HEK293 (cell line): ENCODE data around the gene CEP170B.

ENCODE experiments used
- CTCF ChIA-PET: fragments of 350-600 bp; formaldehyde crosslinking; extraction: SDS; loops from one replicate; lab custom pipeline; 2021; ENCODE audit warnings: antibody characterized with exemption; lab: Yijun Ruan, JAX
- POLR2A ChIA-PET: fragments of 300-600 bp; formaldehyde crosslinking; extraction: SDS; loops from one replicate; lab custom pipeline; 2020; ENCODE audit warnings: antibody characterized with exemption, inconsistent platforms; lab: Yijun Ruan, JAX
- H3K27ac ChIP-seq: fragments of 200-500 bp; sonication (Bioruptor generic); 2 replicates; pipeline ENCODE4 v1.5.1; 2014; ENCODE audit warnings: low read depth, low read length, control low read depth, inconsistent platforms; ENCODE audit errors: extremely low read depth
- H3K36me3 ChIP-seq, 2 experiments: fragments of 200-500 bp in 1 of 2; sonication (Bioruptor generic) in 1 of 2; 1 replicate in 1 of 2; 2 replicates in 1 of 2; pipeline ENCODE4 v1.5.1; 2014 to 2017; ENCODE audit warnings: inconsistent platforms in 2 of 2, low read length in 2 of 2; ENCODE audit not compliant: control insufficient read depth in 2 of 2, insufficient read depth in 1 of 2
- H3K4me1 ChIP-seq: fragments of 200-500 bp; sonication (Bioruptor generic); 2 replicates; pipeline ENCODE4 v1.5.1; 2014; ENCODE audit warnings: mild to moderate bottlenecking, low read length, inconsistent platforms; ENCODE audit not compliant: control insufficient read depth, insufficient read depth
- H3K4me3 ChIP-seq: 2 replicates; pipeline ENCODE4 v1.5.1; 2011; ENCODE audit warnings: low read depth, mild to moderate bottlenecking, control low read depth, low read length, moderate library complexity
- H3K9me3 ChIP-seq: fragments of 200-500 bp; sonication (Bioruptor generic); 2 replicates; pipeline ENCODE4 v1.5.1; 2014; ENCODE audit warnings: low read depth, low read length, inconsistent platforms; ENCODE audit not compliant: control insufficient read depth, insufficient read depth
- CTCF ChIP-seq: fragments of 450-650 bp; formaldehyde crosslinking; IDR thresholded peaks from 2 replicates; pipeline ENCODE4 v1.5.1; 2016; ENCODE audit warnings: missing biosample characterization, missing genetic modification characterization
- ZBTB17 ChIP-seq: fragments of 450-650 bp; formaldehyde crosslinking; IDR thresholded peaks from 2 replicates; pipeline ENCODE4 v1.5.1; 2016; ENCODE audit warnings: missing biosample characterization, missing genetic modification characterization
- ZFP3 ChIP-seq: fragments of 450-650 bp; formaldehyde crosslinking; IDR thresholded peaks from 2 replicates; pipeline ENCODE4 v1.5.1; 2016; ENCODE audit warnings: low read depth, missing biosample characterization, missing genetic modification characterization
- ZNF157 ChIP-seq: fragments of 450-650 bp; formaldehyde crosslinking; IDR thresholded peaks from 2 replicates; pipeline ENCODE4 v1.5.1; 2016; ENCODE audit warnings: missing biosample characterization, missing genetic modification characterization
- ZNF184 ChIP-seq: fragments of 450-650 bp; IDR thresholded peaks from 2 replicates; pipeline ENCODE4 v1.5.1; 2018; ENCODE audit warnings: missing biosample characterization, mild to moderate bottlenecking, missing genetic modification characterization
- ZNF274 ChIP-seq, 2 experiments: fragments of 200-500 bp in 1 of 2; fragments of 450-650 bp in 1 of 2; sonication (Bioruptor generic) in 1 of 2; formaldehyde crosslinking in 1 of 2; IDR thresholded peaks; 2 replicates each; pipeline versions ENCODE4 v1.5.1 to v1.6.1; 2014 to 2016; ENCODE audit warnings: borderline replicate concordance in 1 of 2, inconsistent platforms in 1 of 2, low read length in 1 of 2, missing biosample characterization in 1 of 2, missing genetic modification characterization in 1 of 2
- ZNF354C ChIP-seq: fragments of 450-650 bp; formaldehyde crosslinking; IDR thresholded peaks from 2 replicates; pipeline ENCODE4 v1.5.1; 2016; ENCODE audit warnings: missing biosample characterization, missing genetic modification characterization, low read depth, borderline replicate concordance
- ZNF394 ChIP-seq: fragments of 450-650 bp; formaldehyde crosslinking; IDR thresholded peaks from 2 replicates; pipeline ENCODE4 v1.5.1; 2016; ENCODE audit warnings: missing biosample characterization, missing genetic modification characterization, mild to moderate bottlenecking, moderate library complexity, borderline replicate concordance
- ZNF423 ChIP-seq: fragments of 450-650 bp; formaldehyde crosslinking; IDR thresholded peaks from 2 replicates; pipeline ENCODE4 v1.5.1; 2016; ENCODE audit warnings: missing biosample characterization, missing genetic modification characterization
- TF ChIP-seq, protein P1 (sequence below): fragments of 450-650 bp; formaldehyde crosslinking; IDR thresholded peaks from 2 replicates; pipeline ENCODE4 v1.5.1; 2016; ENCODE audit warnings: missing biosample characterization, missing genetic modification characterization, low read depth

Gene CEP170B

DNA sequence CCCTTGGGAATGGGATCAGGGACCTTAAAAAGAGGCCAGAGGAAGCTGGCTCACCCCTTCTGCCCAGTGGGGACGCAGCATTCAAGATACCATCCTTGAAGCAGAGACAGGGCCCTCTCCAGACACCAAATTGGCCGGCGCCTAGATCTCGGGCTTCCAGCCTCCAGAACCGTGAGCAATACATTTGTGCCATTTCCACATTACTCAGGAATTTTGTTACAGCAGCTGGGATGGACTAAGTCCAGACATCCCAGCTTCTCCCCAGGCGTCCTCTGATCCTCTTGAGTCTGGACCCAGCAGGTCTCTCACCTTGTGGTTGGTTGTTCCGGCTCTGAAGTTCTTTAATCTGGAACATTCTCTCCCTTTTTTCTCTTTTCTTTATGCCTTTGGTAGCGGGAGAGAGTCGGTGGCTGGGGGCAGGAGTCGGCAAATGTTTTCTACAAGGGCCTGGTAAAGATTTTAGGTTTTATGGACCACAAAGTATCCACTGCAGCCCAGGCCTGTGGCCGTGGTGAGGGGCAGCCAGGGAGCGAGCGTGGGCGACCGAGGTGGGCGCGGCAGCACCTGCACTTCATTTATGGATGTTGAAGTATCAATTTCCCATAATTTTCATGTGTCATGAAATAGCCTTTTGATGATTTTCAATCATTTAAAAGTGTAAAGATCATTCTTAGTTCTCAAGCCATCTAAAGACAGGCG lies 4.8 kb downstream of the CEP170B start:
- no peaks in the 10 kb centered on the region for H3K9me3 ChIP-seq
- CTCF ChIA-PET = interaction anchor here (0.5 to 3.1 kb wide), 5 partner anchors 27 to 993 kb away, joined by 3 to 14 read pairs (median 3); no protein-coding TSS in a partner anchor
- no peak for TF ChIP-seq ZNF274 (IDR thresholded peaks at IDR 0.05; ENCODE audit: low read length)
- TF ChIP-seq ZNF274 (tag by site-specific recombination; IDR thresholded peaks at IDR 0.05; ENCODE audit: borderline replicate concordance) = no peak
- TF ChIP-seq ZNF394 (tag by site-specific recombination) = peak; percentile 35; the same call in 1 of the 2 replicates
- no peak overlapping the region for H3K27ac ChIP-seq
- H3K36me3 ChIP-seq = peaks cover 0 to 34% of the 10 kb centered on the region in 2 experiments; a peak in 1 of 3 replicates
- no peak overlapping the region for H3K4me3 ChIP-seq
- POLR2A ChIA-PET = no interaction called here
- 0 out of 2 replicates have a peak, but pooled peaks cover 4% of the 10 kb centered on the region for H3K4me1 ChIP-seq

- Histone ChIP-seq H3K4me1 (0 out of 2 replicates have a peak, but pooled peaks cover 4% of the 10 kb centered on the region), H3K27ac (no peak overlapping the region), H3K9me3 (no peaks in the 10 kb centered on the region), H3K36me3 (peaks cover 0 to 34% of the 10 kb centered on the region in 2 experiments; a peak in 1 of 3 replicates), H3K4me3 (no peak overlapping the region)
- POLR2A ChIA-PET = no interaction called here
- CTCF ChIA-PET = interaction anchor here (0.5 to 3.1 kb wide), 6 partner anchors 26 to 994 kb away, joined by 3 to 14 read pairs (median 3); no protein-coding TSS in a partner anchor
- peak; percentile 36; the same call in 1 of the 2 replicates for TF ChIP-seq CTCF
- TF ChIP-seq ZFP3 (tag by site-specific recombination) = no peak
- TF ChIP-seq ZNF354C = no peak
- TF ChIP-seq, all 188 proteins: peak for 1
These were observed 5.5 kb downstream of the CEP170B start for GRCh38 chr14:104870368-104871144.

DNA sequence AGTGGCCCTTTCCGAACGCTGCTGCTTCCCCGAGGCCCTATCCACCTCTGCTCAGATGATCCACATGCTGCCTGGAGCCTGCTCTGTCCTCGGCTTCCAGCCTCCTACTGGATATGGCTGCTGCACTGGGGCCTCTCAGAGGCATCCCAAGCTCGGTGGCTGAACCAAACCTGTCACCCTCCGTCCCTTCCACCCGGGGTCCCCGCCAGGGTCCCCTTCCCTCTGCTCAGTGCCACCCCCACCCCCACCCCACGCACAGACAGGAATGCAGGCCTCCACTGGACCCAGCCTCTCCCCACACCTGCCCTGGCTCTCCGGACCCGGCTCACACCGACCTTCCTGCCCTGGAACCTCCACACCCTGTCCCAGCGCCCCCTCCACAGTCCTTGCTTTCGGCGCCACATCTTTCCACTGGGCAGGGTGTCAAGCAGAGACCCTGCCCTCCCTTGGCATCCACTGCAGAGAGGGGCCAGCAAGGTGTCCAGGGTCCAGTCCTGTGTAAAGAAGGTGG lies 6.1 kb downstream of the CEP170B start:
- Histone ChIP-seq H3K4me1 (0 out of 2 replicates have a peak, but pooled peaks cover 4% of the 10 kb centered on the region), H3K4me3 (no peak overlapping the region), H3K36me3 (peaks cover 0 to 34% of the 10 kb centered on the region in 2 experiments; a peak in 1 of 3 replicates), H3K9me3 (no peaks in the 10 kb centered on the region), H3K27ac (no peak overlapping the region)
- TF ChIP-seq ZNF157 (tag by site-specific recombination) (no peak), ZNF184 (no peak), ZBTB17 (tag by site-specific recombination) (0 out of 2 replicates have a peak, but pooled peaks have one; percentile 22), ZNF423 (tag by site-specific recombination) (no peak)
- TF ChIP-seq, protein P1, sequence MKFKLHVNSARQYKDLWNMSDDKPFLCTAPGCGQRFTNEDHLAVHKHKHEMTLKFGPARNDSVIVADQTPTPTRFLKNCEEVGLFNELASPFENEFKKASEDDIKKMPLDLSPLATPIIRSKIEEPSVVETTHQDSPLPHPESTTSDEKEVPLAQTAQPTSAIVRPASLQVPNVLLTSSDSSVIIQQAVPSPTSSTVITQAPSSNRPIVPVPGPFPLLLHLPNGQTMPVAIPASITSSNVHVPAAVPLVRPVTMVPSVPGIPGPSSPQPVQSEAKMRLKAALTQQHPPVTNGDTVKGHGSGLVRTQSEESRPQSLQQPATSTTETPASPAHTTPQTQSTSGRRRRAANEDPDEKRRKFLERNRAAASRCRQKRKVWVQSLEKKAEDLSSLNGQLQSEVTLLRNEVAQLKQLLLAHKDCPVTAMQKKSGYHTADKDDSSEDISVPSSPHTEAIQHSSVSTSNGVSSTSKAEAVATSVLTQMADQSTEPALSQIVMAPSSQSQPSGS = no peak
- ChIA-PET CTCF (interaction anchor here (0.6 to 3.1 kb wide), 5 partner anchors 25 to 213 kb away, joined by 3 to 14 read pairs (median 3); no protein-coding TSS in a partner anchor), POLR2A (no interaction called here)
